ENCODE results near the gene TEC.

TEC gene

DNA sequence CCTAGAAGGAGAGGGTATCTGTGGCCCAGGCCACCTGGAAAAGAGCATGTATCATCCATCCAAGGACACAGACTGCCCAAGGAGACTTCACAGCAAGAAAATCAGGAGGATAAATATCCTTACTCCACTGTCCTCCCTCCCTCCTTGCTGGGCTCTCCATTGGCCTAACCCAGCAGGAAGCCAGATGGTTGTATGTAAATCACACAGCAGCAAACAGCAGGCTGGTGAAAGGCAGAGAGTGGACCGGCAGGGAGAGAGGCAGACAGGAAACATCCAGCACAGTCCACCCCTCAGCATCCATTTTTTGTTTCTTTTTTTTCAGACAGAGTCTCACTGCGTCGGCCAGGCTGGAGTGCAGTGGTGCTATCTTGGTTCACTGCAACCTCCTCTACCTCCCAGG is 153.1 kb downstream of the TEC start:
- no peak for DNase-seq

DNA sequence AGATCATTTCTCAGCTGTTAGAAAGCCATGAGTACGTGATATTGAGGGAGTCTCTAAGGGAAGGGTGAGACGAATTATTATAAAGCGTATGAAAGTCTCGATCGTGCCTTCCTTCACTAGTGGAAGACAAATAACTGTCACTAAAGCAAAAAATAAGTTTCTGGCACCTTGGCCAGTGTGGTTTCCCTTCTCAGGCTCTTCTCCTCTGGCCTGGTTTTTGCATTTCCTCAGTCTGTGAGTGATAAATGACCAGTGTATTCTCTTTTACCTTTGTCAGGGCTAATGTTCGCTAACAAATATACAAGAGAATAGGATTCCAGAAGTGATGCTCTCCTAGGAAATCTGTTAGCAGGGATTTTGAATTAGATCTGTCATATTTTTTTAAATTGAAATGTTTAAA is 155.2 kb downstream of the TEC start:
- no peak for DNase-seq

DNA sequence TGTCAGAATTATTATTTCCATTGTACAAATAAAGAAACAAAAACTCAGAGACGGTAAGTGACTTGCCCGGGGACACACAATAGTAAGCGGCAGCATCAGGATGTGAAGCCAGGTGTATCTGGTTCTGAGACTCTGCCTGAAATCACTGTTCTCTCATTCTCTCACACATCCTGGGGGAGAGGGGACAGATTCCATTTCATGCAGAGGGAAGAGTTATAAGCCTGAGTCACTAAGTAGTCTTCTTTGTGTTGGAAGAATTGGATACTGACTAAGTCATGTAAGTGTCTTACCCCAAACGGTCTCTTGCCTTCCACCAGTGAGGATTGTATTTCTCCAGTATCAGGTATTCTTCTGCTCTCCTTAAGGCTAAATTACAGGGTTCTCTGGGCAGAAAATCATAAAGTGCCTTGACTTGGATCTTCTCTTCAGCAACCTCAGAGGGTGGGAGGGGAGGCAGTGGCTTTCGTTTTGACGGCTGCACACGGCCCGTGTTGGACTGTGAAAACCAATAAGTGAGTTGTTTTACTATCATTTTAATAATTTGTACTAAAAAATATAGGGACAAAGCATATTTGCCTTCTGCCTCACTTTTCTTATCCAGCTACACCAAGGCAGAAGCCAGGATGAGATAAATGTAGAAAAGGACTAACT is 157.5 kb downstream of the TEC start:
- DNase-seq: no peak

DNA sequence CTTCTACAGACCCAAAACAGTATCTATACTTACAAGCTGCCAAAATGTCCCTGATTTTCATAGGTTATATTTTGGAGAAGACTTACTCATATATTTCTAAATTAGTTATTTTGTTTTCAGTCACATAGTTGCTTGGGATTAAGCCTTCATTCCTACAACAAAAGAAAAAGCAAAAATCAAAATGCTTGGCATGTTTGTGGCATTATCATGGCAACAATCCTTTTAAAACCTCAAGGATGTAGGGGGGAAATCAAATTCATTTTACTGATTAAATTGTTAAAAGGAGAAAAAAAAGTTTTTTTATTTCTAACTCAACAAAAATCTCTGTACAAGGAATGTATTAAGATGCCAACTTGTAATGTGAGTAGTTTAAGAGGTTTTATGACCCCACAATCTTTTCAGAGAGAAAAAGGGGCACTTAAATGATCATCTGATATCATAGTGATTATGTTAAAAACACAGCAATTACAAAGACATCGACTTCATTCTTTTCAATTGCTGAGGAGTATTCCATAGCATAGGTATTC is 159.1 kb downstream of the TEC start:
- no peak for DNase-seq

DNA sequence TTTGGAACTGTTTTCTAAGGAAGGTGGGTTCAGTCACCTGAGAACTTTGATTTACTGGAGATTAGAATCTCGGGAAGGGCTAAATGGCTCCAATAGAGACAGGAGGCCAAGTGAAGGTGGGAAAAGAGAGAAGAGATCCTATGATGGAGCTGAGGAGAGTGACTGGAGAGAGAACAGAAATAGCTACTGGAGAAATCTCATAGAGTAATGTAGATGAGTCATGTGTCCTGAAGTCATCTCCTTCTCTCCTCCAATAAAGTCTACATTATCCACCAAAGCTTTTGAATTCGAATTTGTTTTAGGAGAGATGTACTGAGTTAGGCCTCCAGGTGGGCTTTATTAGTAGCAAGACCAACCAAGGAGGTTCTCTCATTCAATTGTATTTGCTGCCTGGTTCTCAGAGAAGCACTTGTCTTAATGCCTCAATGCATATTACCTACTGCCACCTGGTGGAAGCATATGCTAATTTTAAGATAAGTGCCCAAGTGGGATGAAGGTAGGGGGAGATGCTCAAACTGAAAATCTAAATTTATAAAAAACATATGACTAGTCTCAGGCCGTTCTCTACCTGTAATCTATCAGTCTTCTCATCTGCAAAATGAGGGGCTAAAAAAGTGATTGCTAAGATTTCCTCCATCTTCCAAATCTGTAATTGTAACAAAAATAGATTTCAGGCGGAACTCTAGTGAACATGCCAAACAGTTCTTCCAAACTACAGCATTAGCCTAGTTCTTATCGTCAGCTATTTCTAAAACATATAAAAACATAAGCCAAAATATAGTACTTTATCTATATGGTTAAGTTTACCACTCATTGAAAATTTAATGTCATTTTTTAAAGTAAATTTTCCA is 160.0 kb downstream of the TEC start:
- DNase-seq: no peak

DNA sequence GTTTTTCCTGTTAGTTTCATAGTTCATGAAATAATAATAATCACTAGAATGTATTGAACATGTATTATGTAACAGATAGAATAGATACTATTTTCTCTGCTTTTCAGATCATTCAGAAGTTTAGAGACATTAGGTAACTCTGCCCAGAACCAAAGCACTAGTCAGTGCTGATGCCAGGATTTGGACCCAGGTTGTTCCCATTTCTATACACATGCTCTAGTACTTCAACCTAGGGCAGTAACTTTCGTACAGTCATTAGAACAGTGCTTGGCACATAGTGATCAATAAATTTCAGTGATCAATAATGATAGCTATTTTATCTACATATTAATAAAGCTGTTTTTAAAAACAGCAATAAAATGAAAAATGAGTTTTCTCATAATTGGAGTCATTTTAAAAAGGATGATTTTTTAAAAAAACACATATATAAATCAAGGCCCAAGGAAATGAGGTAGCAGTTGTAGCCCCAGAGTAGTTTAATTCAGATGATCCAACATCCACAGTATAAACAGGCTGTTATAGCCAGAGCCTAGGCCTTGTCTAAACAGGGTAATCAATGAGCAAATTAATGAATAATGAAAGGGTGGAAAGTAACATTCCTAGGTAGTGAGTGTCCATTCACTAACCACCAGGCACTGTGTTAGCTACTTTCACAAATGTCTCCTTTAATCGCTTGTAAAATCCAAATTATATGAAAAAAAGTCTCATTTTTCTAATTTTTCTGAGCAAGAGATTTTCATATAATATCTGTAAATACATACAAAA is 161.1 kb downstream of the TEC start:
- no peak for DNase-seq

DNA sequence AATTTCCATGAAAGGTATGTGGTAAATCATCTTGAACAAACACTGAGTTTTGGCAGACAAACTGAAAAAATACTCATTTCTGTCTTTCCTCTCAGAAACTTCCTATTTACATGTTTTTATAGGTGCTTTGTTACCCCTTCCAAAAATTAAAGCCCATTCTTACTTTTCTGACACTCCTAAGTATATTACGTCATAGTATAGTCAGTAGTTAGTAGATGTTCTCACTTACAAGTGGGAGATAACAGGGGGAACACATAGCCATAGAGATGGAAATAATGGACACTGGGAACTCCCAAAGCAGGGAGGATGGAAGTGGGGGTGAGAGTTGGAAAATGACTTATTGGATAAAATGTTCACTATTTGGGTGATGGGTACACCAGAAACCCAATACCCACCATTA is 164.4 kb downstream of the TEC start:
- no peak for DNase-seq

DNA sequence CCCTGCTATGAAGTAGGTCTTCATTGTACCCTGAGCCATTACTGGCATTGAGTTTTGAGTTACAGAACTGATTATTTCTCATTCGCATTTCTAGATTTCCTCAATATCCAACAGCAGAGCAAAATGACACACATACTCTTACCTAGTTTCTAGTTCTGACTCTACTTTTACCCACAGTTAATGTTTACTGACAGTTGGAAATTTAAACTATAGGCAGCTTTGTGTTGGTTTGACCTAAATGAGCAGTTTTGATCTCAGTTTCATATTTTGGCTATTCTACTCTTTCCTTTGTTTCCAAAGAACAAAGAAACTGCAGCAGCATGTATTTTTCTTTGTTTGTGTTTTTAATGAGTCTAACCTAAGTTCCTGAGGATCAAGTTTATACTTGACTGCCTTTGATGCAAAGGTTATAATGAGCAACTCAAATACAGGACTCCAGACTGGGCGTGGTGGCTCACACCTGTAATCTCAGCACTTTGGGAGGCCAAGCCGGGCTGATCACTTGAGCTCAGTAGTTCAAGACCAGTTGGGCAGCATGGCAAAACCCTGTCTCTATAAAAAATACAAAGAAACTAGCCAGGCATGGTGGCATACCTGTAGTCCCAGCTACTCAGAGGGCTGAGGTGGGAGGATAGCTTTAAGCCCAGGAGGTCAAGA is 166.0 kb downstream of the TEC start:
- no peak for DNase-seq

DNA sequence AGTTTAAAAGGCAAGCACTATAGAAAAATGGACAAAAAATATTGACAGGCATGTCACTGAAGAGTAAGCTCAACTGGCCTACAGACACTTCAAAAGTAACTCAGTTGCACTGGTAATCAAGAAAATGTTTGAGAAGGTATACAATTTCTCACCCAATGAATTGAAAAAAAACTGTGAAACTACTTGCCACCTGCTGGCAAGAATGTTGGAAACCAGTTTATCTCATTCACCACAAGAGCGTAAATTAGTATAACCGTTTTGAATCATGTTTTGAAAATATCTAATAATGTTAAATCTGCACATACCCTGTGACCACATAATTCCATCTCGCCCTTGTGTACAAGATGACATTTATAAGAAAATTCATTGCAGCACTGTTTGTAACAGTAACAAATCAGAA is 167.3 kb downstream of the TEC start:
- no peak for DNase-seq

DNA sequence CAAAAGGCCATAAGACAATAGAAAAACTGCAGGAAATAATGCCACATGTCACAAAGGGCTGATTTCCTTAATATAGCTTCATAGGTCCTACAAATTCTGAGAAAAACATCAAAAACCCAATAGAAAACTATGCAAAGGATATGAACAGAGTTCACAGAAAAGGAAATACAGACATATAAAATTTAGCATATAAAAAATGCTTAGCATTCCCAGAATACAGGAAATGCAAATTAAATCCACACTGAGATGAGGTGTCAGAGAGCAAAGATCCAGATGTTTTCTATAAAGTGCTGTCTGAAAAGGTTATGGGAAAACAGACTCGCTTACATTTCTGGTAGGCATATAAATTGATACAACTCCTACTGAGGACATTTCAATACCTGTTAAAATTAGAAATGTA is 169.4 kb downstream of the TEC start:
- DNase-seq: no peak

DNA sequence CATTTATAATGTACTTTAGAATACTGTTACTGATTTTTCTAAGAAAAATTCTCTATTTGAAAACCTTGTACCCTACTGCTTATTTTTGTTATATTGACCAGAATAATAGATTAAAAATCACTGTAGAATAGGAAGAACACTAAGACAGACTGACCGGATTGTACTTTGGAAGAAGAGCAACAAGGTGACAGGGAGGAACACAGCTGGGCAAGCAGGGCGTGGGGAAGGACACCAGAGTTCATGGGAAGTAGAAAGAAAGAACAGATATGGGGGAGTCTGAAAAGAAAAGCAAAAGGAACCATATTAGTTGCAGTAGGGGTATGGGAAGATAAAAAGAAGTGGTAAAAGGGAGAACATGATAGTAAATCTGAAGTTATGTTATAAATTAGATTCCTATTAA is 174.2 kb downstream of the TEC start:
- DNase-seq: no peak

DNA sequence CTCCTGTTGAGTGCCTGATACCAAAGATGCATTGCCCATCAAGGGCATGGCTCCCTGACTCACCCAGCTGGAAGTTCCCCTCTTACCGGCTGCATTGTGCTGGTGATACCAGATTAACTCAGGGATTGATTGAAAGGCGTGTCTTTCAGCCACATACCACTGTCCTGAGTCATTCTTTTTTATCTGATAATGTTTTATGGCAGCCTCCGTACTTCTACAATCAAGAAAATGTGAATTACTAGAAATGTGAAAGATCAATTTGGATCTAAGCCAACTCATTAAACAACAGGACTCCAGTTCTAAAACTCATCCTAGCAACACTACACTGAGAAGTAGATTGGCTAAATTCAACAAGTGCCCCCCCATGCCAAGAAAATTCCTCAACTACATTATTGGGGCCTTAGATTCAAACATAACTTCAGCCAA is 175.6 kb downstream of the TEC start:
- no peak for DNase-seq

DNA sequence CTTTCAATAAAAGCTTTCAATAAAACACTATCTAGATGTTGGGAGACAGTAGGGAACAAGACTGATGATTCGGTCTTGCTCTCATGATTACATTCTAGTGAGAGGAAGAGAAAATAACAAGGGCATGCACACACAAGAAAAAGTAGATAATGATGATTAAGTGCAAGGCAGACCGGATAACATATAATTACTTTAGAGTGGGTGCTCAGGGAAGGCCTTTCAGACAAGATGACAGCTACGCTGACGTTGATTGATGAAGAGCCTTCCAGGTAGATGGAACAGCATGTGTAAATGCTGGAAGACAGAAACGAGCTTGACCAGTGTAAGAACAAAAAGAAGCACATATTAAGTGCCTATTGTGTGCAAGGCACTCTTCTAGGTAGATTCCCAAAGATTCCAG is 179.0 kb downstream of the TEC start:
- DNase-seq: no peak

DNA sequence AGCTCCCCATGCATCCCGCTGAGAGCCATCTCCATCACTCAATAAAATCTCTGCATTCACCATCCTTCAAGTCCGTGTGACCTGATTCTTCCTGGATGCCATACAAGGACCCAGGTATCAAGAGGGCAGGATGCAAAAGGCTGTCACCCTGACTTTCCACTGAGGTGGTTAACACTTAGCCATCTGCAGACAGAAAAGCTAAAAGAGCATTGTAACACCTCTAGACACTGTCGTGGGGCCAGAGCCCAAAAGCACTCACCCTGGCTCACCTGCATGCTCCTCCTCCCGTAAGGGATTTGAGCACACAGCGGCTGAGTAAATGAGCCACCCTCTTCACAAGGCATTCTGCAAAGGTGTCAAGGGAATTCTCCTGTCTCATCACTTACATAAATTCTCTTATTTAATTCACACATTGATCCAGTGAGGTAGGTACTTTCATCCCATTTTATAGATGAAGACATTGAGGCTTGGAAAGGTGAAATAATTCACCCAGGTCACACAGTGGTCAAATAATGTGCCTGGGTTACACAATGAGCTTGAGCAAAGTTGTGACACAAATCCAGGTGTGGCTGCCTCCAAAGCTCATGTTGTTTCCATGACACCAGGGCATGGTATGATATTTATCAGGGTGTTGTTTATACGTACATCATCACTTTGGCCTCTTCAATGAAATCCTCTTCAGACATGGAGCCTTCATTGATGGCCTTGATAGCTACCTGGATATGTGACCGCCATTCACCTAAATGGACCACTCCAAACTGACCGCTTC is 183.6 kb downstream of the TEC start:
- no peak for DNase-seq

Measured in activated gamma-delta T cell (primary cell).